ENCODE results near the gene HTRA3. TPM values are rescaled to one million over a fixed set of nuclear protein-coding genes. Genes with fewer than 3 reads are reported as not detected.

HTRA3 gene
- polyA plus RNA-seq, 1 experiment = 16.3 TPM

DNA sequence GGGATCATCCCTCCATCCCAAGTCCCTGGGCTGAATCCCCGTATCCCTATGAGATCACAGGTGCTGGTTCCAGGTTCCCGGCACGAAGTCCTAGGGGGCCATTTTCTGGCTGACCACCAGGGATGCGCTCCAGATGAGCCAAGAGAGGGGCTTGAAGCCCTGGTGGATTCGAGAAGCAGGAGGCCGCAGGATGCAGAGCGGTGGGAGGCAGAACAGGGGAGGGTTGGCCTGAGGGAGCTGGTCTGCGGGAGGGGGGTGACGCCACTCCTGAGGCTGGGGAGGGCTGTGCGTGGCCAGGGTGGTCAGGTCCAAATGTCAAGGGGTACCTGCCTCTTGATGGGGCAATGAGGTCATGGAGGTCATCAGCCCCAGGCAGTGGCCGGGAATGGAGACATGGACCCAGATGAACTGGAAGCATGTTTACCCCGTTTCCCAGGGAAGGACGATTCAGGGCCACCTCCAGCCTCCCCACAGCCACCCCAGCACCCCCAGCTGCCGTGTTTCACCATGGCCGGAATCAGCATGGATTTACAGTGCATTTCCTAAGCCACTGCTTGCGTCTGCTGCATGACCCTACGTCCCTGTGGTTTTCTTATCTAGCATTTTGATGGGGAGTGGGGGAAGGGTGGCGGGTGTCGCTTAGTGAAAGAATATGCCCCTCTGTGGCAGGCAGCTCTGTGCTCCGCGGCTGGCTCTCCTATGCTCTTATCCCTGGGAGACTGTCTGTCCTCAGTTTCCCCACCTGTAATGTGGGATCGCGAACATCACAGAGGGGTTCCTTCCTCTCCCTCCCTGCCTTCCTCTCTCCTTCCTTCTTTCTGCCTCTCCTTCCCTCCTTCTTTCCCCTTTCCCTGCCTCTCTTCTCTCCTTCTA, 17.0 kb upstream of the HTRA3 start:
- ChIA-PET POLR2A (no interaction called here), CTCF (interaction anchor here (0.6 to 1.3 kb wide), 2 partner anchors 10 to 76 kb away, joined by 3 to 4 read pairs; no protein-coding TSS in a partner anchor)
- no peak for DNase-seq (ENCODE audit: low read depth, low spot score)
- peaks cover 3% of the 10 kb centered on the region; the same call in 1 of the 2 replicates for H3K9me3 ChIP-seq (ENCODE audit: control insufficient read depth, insufficient read depth, low read length)
- no peak overlapping the region for H3K27ac ChIP-seq (ENCODE audit: low read depth, low read length)
- no peak for TF ChIP-seq CTCF (IDR thresholded peaks at IDR 0.05; ENCODE audit: low read depth, low read length)
- peaks cover 3% of the 10 kb centered on the region for H3K27me3 ChIP-seq (ENCODE audit: control insufficient read depth, insufficient read depth, low read length)
- H3K4me3 ChIP-seq (ENCODE audit: low read depth, low read length) = no peak overlapping the region

GRCh38 chr4:8254076-8254475, 15.5 kb upstream of the HTRA3 start:
- Histone ChIP-seq H3K27ac (ENCODE audit: low read depth, low read length) (no peak overlapping the region), H3K27me3 (ENCODE audit: control insufficient read depth, insufficient read depth, low read length) (peaks cover 3% of the 10 kb centered on the region), H3K4me3 (ENCODE audit: low read depth, low read length) (no peak overlapping the region), H3K9me3 (ENCODE audit: control insufficient read depth, insufficient read depth, low read length) (peaks cover 3% of the 10 kb centered on the region; the same call in 1 of the 2 replicates)
- ChIA-PET POLR2A (interaction anchor here (0.6 kb wide), 1 partner anchor 21 kb away, joined by 4 read pairs; no protein-coding TSS in a partner anchor), CTCF (interaction anchor here (1.3 kb wide), 1 partner anchor 78 kb away, joined by 3 read pairs; no protein-coding TSS in a partner anchor)
- TF ChIP-seq CTCF (IDR thresholded peaks at IDR 0.05; ENCODE audit: low read depth, low read length) = no peak
- DNase-seq (ENCODE audit: low read depth, low spot score) = no peak

GRCh38 chr4:8255698-8256441, 13.7 kb upstream of the HTRA3 start:
- peaks cover 3% of the 10 kb centered on the region; the same call in 1 of the 2 replicates for H3K9me3 ChIP-seq (ENCODE audit: control insufficient read depth, insufficient read depth, low read length)
- H3K27me3 ChIP-seq (ENCODE audit: control insufficient read depth, insufficient read depth, low read length) = no peaks in the 10 kb centered on the region
- no peak for DNase-seq (ENCODE audit: low read depth, low spot score)
- TF ChIP-seq CTCF (IDR thresholded peaks at IDR 0.05; ENCODE audit: low read depth, low read length) = no peak
- ChIA-PET POLR2A (interaction anchor here (0.9 kb wide), 1 partner anchor 19 kb away, joined by 4 read pairs; no protein-coding TSS in a partner anchor), CTCF (no interaction called here)
- no peak overlapping the region for H3K4me3 ChIP-seq (ENCODE audit: low read depth, low read length)
- H3K27ac ChIP-seq (ENCODE audit: low read depth, low read length) = no peak overlapping the region

- Histone ChIP-seq H3K27ac (ENCODE audit: low read depth, low read length) (no peak overlapping the region), H3K9me3 (ENCODE audit: control insufficient read depth, insufficient read depth, low read length) (peaks cover 3% of the 10 kb centered on the region; the same call in 1 of the 2 replicates), H3K27me3 (ENCODE audit: control insufficient read depth, insufficient read depth, low read length) (no peaks in the 10 kb centered on the region), H3K4me3 (ENCODE audit: low read depth, low read length) (no peak overlapping the region)
- ChIA-PET CTCF (interaction anchor here (1.5 to 2.9 kb wide), 2 partner anchors 9 to 16 kb away, joined by 4 to 9 read pairs; no protein-coding TSS in a partner anchor), POLR2A (no interaction called here)
- no peak for TF ChIP-seq CTCF (IDR thresholded peaks at IDR 0.05; ENCODE audit: low read depth, low read length)
- DNase-seq (ENCODE audit: low read depth, low spot score) = no peak
Observed at GRCh38 chr4:8257854-8258253, 11.7 kb upstream of the HTRA3 start.
